Measurements from ENCODE around the gene NGF. TPM values are rescaled to one million over a fixed set of nuclear protein-coding genes. Genes with fewer than 3 reads are reported as not detected.

NGF gene
- total RNA-seq, 1 experiment from 2014 or later = 1.3 TPM

DNA sequence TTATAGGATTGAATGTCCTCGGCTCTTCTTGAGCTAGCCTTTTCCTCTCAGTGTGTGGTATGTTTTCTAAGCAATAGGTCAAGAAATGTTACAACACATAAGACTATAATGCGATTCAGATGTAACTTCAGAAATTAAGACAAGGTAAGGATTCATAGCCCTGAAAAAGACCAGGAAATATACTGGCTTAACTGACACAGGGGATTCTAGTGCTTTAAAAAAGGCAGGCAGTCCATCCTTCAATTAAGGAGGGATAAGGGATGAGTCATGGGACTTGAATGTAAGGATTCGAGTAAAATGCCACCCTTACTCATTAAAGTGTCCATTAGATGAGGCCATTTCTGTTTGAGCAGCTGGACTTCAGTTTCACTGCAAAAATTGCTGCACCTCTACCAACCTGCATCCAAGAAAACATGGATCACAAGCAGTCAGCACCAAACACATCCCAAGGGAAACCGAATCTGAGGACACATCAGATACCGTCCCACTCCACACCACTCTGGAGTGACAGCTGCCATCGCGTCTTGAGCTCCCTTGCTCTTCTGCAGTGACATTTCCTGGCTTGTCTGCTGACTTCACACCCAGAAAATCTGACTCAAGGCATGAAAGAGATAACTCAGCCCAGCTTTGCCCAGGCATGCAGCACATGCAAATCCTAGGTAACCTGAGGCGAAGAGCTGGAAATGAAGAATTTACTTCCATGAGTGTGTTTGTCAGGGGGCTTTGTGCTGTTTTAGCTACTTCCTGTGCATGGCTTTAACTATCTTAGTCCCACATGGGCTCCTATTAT, 37.8 kb downstream of the NGF start:
- no peaks in the 10 kb centered on the region for H3K27me3 ChIP-seq
- DNase-seq = no peak
- no peaks in the 10 kb centered on the region for H3K36me3 ChIP-seq
- H3K4me3 ChIP-seq = no peak overlapping the region
- no peaks in the 10 kb centered on the region; the same call in 1 of the 2 replicates for H3K9me3 ChIP-seq

DNA sequence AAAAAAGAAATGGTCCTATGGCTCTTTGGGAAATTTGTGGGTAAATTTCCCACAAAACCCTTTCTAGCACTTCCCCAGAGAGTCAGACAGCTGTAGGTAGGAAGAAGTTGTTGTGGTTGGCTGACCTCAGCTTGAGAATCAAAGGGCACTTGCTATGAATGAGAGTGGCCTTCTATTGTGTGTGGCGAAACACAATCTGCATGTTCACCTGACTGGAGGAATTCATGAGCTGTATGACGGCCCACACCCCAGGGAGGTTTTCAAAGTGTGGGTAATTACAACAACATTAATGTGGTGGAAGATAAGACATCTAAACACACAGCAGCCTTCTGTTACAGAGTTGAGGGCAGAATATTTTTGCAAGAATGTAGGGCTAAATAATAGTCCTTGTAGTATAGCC, 38.8 kb downstream of the NGF start:
- H3K4me3 ChIP-seq = no peak overlapping the region
- no peak for DNase-seq
- no peaks in the 10 kb centered on the region; the same call in 1 of the 2 replicates for H3K9me3 ChIP-seq
- H3K36me3 ChIP-seq = no peaks in the 10 kb centered on the region
- no peaks in the 10 kb centered on the region for H3K27me3 ChIP-seq

DNA sequence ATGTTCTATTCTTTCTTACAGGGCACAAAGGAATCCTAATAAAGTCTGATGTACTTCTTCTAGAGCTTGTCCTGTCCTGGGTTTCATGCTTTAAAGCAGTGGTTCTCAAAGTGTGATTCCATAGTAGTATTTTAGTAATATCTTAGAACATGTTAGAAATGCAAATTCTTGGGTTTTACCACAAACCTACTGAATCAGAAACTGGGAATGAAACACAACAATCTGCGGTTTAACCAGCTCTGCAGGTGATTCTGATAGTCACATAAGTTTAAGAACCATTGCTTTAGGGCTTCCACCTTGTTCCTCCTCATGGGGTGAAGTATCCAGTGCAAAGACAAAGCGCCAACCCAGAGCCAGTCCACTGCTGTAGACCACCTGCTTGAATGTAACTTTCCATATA, 41.1 kb downstream of the NGF start:
- H3K9me3 ChIP-seq = no peaks in the 10 kb centered on the region; the same call in 1 of the 2 replicates
- DNase-seq = no peak

DNA sequence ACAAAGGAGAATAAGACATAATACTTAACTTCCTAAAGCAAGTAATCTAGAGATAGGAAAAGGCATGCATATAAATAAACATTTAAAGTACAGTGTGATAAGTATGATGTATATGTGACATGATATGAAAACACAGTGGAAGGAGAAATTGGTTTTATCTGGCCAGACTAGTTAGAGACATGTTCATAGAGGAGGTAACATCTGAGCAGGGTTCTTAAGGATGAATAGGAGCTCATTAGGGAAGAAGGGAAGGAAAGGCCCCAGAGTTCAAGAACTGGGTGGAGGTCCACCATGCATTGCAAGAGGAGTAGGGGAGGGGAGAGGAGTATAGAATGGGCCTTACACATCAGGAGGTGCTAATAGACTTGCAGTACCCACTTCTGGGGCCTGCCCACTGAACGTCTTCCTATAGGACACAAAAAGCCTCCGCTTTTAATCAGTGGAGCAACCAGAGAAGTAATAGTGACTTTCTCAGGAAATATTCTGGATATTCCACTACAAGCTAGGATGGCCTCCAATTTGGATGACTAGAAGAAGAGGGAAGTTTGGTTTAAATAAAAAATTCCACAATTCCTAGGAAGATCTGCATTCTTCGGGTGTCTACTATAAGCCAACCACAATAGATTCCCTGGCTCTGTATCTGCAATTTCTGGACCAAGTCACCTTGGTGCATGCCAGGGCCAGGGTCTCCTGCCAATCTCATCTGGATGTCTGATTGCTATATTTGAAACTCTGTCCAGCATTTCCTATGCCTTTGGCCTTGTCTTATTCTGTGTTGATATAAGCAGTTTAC, 41.9 kb downstream of the NGF start:
- peak; percentile 87 for DNase-seq
- Histone ChIP-seq H3K27me3 (no peaks in the 10 kb centered on the region), H3K4me3 (no peak overlapping the region), H3K36me3 (no peaks in the 10 kb centered on the region), H3K9me3 (no peaks in the 10 kb centered on the region; the same call in 1 of the 2 replicates)

More for the DNA sequence above, 41.1 kb downstream of the NGF start:
- no peaks in the 10 kb centered on the region for H3K36me3 ChIP-seq
- no peak overlapping the region for H3K4me3 ChIP-seq
- H3K27me3 ChIP-seq = no peaks in the 10 kb centered on the region

DNA sequence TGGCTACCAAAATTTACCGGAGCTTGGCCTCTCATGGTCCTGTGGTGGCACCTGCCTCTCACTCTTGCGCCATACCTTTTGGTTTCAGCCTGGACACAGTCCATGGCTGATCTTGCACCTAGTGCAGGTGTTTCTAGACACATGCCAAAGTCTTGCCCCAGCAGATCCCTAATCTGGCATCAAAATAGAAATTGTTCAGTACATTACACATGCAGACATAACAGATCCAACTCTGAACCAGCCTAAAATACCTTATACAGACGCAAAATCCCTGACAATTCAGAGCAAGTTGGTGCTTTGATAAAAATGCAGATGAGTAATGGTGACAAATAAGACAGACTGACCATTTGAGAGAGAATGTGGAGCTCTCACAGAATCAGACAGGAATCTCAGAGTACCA, 44.1 kb downstream of the NGF start:
- no peak for DNase-seq
- H3K9me3 ChIP-seq = no peaks in the 10 kb centered on the region; the same call in 1 of the 2 replicates
- no peaks in the 10 kb centered on the region for H3K27me3 ChIP-seq
- no peak overlapping the region for H3K4me3 ChIP-seq
- peaks cover 3% of the 10 kb centered on the region; the same call in 1 of the 2 replicates for H3K36me3 ChIP-seq

DNA sequence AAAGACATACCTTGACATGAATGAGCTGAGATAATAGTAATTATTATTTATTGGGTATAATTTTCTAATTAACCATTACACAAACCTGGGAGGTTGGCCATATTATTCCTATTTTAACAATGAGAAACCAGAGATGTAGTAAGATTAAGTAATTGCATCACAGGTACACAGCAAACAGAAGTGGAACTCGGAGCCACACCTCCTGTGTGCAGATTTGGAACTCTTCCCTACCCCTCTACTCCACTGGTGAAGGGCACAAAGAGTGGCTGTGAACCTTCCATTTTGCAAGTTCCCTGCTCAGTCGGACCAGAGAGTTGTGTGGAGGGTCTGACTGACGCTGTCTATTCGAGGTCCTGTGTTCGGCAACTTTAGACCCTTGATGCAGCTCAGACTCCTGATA, 45.0 kb downstream of the NGF start:
- DNase-seq = no peak
- Histone ChIP-seq H3K9me3 (no peaks in the 10 kb centered on the region; the same call in 1 of the 2 replicates), H3K27me3 (no peaks in the 10 kb centered on the region), H3K4me3 (no peak overlapping the region), H3K36me3 (peaks cover 4% of the 10 kb centered on the region; the same call in 1 of the 2 replicates)

DNA sequence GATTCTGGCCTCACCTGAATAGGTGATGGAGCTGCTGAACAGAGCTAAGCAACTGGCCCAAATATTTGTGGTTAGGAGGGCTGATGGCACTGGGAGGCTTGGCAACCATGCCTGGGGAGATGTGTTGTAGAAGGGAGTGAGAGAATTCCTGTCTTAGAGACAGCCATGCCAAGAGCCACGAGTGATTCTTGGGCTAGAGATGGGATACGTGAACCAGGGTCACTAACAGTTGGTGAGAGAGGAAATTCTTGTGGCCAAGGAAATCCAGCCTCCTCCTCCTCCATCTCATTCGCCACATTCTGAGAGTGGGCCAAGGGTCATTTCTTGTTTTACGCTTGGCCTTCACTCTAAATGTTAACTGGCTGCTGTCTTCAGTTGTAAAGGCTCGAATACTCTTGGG, 46.3 kb downstream of the NGF start:
- DNase-seq = no peak
- H3K4me3 ChIP-seq = no peak overlapping the region
- H3K9me3 ChIP-seq = no peaks in the 10 kb centered on the region; the same call in 1 of the 2 replicates
- no peaks in the 10 kb centered on the region for H3K27me3 ChIP-seq
- H3K36me3 ChIP-seq = peaks cover 7% of the 10 kb centered on the region; the same call in 1 of the 2 replicates

DNA sequence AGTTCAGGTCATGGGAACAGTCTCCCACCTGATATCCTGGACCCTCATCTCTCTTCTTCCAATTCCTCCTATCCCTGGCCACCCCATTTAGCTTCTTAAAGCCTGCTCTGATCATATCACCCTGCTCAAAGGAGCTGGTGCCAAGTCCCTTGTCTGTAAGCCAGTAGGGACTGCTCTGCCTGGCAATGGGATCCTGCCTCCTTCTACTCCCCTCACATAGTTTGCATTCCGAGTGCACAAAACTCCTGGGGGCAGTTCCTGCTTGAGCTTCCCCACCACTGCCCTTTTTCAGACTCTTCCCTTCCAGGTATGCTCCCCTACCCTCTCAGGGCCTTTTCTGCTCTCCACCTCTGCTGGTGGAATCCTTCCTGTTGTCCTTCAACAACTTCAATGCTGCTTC, 48.1 kb downstream of the NGF start:
- DNase-seq = no peak
- Histone ChIP-seq H3K36me3 (peaks cover 9% of the 10 kb centered on the region; the same call in 1 of the 2 replicates), H3K9me3 (no peaks in the 10 kb centered on the region; the same call in 1 of the 2 replicates), H3K4me3 (no peak overlapping the region), H3K27me3 (no peaks in the 10 kb centered on the region)

DNA sequence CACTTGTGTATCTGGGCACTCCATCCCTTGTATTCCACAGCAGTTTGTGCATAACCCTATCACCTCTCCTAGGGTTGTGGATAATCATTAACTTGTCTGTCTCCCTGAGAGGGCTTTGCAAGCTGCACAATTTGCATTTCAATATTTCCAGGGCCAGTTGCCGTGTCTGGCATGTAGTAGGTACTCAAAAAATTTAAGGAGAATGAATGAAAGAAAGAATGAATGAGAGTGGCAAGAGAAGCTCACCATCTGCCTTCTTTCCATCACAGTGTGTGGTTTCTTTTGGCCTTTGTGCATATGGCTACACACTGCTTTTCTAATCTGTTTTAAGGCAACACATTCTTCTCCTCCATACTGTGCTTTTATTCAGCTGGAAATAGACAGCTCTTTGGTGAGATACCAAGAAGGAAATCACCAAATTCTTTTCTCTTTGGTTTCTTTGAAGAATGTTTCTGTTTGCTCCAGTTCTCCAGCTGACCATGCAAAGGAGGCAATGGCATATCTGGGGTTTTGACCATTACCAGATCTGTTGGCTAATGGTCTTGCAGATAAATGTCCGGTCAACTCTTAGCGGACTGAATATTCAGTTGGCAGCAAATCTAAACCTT, 49.4 kb downstream of the NGF start:
- peaks cover 9% of the 10 kb centered on the region; the same call in 1 of the 2 replicates for H3K36me3 ChIP-seq
- no peak for DNase-seq

DNA sequence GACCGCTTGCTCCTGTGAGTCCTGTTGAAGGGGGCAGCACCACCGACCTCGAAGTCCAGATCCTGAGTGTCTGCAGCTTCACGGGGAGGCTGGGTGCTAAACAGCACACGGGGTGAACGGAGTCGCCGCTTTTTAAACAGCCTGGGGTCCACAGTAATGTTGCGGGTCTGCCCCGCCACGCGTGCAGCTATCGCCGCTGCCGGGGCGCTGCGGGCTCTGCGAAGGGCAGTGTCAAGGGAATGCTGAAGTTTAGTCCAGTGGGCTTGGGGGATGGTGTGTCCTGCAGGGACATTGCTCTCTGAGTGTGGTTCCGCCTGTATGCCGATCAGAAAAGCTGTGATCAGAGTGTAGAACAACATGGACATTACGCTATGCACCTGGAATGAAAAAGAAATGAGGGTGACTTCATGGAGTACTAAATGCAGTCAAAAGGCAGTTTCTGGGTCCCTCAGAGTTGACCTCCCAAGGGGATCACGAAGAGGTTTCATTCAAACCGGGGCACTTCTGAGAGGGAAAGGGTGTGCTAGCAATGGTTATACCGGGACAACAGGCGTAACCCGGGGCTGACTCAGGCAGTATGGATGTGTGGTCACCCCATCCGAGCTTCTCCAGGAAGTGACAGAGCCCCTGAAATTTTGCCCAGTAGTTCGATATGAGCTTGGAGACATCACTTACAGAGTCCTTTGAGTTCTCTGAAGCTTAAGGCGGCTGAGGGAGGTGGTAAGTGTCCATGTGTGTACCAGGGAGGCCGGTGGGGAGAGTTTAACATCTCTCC, 51.4 kb downstream of the NGF start:
- H3K4me3 ChIP-seq = no peak overlapping the region
- DNase-seq = no peak
- H3K36me3 ChIP-seq = peaks cover 9% of the 10 kb centered on the region; the same call in 1 of the 2 replicates
- H3K27me3 ChIP-seq = no peaks in the 10 kb centered on the region
- no peaks in the 10 kb centered on the region; the same call in 1 of the 2 replicates for H3K9me3 ChIP-seq

More for the DNA sequence above, 49.4 kb downstream of the NGF start:
- Histone ChIP-seq H3K4me3 (no peak overlapping the region), H3K9me3 (no peaks in the 10 kb centered on the region; the same call in 1 of the 2 replicates), H3K27me3 (no peaks in the 10 kb centered on the region)

DNA sequence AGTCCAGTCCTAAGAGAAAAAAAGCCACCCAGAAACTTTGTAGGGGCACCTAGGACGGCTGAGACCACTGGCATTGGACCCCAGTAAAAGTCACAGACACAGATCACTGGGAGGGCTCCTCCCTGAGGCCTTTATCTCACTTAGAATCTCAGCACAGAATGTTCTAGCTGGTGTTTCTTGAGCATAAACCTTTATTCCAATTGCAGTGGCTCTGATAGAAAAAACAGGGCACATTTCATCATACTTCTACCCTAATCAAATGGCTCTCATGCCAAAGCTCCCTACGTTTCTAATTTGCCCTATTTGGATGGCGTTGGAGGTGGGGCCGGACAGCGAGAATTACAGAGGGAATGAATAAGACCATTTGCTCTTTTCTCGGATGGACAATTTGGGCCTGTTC, 53.8 kb downstream of the NGF start:
- H3K27me3 ChIP-seq = no peaks in the 10 kb centered on the region
- H3K9me3 ChIP-seq = no peaks in the 10 kb centered on the region; the same call in 1 of the 2 replicates
- no peak overlapping the region for H3K4me3 ChIP-seq
- H3K36me3 ChIP-seq = peaks cover 9% of the 10 kb centered on the region; the same call in 1 of the 2 replicates
- DNase-seq = no peak

DNA sequence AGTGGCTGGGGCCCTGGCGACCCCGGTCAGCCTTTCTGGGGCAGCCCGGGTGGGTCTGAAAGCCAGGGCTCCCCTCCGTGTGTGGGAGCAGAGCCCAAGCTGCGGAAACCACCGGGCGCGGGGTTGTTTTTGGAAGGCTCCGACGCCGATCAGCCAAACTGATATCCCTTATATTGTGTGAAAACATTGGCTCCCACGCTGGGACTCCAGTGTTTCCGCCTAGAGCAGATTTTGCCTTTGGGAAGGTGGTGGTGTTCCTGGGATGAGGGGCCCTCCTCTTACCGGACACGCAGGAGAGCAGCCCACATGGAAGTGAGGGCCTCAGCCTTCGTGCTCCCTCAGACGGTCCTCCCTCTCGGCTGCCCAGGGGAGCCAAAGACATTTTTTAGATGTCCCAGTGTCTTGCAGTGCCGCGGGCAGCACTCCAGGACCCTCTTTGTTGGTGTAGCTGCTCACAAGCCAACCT, 54.3 kb downstream of the NGF start:
- H3K36me3 ChIP-seq = peaks cover 5% of the 10 kb centered on the region; the same call in 1 of the 2 replicates
- H3K9me3 ChIP-seq = no peaks in the 10 kb centered on the region
- H3K4me3 ChIP-seq = no peak overlapping the region
- H3K27me3 ChIP-seq = no peaks in the 10 kb centered on the region
- no peak for DNase-seq

DNA sequence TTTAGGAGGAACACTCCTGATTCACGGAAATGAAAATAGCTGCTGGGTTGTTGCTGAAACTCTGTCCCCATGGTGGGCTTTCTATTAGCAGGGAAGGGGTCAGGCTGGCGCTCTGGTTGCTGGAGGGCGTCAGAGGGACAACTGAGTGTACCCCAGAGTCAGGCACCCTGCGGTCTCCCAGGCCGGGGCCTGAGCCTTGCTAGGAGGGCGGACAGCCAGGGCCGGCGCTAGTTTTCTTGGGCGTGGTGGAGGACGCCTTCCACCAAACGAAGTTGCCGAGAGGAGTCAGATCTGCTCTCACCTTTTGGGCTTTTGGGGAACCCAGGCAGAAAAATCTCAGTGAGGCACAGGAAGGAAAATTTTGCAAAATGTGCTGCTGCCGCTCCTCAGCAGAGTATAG, 54.8 kb downstream of the NGF start:
- no peak for DNase-seq
- 0 out of 2 replicates have a peak, but pooled peaks cover 3% of the 10 kb centered on the region for H3K9me3 ChIP-seq
- no peaks in the 10 kb centered on the region for H3K27me3 ChIP-seq
- no peak overlapping the region for H3K4me3 ChIP-seq
- peaks cover 5% of the 10 kb centered on the region; the same call in 1 of the 2 replicates for H3K36me3 ChIP-seq

DNA sequence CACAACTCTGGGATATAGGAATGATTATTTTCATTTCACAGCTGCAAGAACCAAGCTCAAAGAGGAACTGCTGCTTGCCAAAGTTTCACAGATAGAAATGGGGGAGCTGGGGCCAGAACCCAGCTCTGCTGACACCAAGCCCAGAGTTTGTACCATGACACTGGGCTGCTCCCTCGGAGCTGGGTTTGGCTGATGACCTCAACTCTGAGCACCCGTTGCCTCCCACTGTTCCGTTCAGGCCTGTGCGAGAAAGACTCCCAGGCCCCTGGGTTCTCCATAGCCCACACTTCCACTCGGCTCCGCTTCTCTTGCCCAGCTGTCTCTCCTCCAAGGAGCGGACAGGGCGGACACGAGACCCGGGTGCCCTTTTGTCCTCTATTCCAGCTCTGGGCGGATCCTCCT, 55.2 kb downstream of the NGF start:
- no peak for DNase-seq
- H3K27me3 ChIP-seq = no peaks in the 10 kb centered on the region
- H3K4me3 ChIP-seq = no peak overlapping the region
- peaks cover 5% of the 10 kb centered on the region; the same call in 1 of the 2 replicates for H3K36me3 ChIP-seq
- peaks cover 5% of the 10 kb centered on the region; the same call in 1 of the 2 replicates for H3K9me3 ChIP-seq

DNA sequence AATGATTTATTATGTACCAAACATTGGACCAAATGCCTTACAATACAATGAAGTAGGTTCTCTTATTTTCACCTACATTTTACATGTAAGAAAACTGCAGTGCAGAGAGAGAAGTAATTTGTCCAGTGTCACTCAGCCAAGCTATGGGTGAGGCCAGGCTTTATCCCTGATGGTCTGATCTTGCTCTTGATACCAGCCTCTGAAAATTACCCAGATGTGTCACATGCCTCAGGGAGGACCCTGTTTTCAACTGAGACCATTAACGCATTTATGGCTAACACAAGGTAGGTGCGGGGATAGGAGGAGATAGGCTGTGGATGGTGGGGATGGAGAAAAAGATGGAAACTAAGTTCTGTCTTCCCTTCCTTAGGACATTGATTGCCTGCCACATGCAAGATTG, 56.9 kb downstream of the NGF start:
- no peak overlapping the region for H3K4me3 ChIP-seq
- DNase-seq = no peak
- no peaks in the 10 kb centered on the region for H3K36me3 ChIP-seq

DNA sequence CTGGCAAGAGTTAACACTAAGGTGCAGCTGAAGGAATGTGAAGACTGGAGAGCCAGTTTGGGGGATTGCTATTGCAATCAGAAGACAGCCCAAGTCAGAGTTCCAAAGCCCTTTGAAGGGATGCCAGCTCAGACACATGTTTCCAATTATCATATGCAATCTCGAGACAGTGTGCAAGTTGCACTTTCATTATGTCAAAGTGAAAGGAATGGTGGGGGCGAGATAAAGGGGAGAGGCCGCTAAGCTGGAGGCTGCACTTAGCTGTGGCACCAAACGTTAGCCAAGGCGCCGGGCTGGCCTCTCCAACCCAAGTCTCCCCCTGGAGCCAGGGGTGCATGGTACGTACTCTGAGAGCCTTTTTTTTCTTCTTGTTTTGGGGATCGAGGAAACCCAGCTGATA, 58.0 kb downstream of the NGF start:
- Histone ChIP-seq H3K9me3 (peaks cover 29% of the 10 kb centered on the region), H3K36me3 (no peaks in the 10 kb centered on the region), H3K4me3 (no peak overlapping the region), H3K27me3 (no peaks in the 10 kb centered on the region)
- DNase-seq = no peak

More for the DNA sequence above, 56.9 kb downstream of the NGF start:
- H3K9me3 ChIP-seq = peaks cover 22% of the 10 kb centered on the region
- no peaks in the 10 kb centered on the region for H3K27me3 ChIP-seq

Data from MG63 (cell line).